AG08396 (cell line): ENCODE measurements around the gene TEKTIP1.

Experiments used
- DNase-seq: peaks from one replicate; pipeline ENCODE4 v3.0.0; 2012; ENCODE audit warnings: low spot score, mixed read lengths

The TEKTIP1 gene

DNA sequence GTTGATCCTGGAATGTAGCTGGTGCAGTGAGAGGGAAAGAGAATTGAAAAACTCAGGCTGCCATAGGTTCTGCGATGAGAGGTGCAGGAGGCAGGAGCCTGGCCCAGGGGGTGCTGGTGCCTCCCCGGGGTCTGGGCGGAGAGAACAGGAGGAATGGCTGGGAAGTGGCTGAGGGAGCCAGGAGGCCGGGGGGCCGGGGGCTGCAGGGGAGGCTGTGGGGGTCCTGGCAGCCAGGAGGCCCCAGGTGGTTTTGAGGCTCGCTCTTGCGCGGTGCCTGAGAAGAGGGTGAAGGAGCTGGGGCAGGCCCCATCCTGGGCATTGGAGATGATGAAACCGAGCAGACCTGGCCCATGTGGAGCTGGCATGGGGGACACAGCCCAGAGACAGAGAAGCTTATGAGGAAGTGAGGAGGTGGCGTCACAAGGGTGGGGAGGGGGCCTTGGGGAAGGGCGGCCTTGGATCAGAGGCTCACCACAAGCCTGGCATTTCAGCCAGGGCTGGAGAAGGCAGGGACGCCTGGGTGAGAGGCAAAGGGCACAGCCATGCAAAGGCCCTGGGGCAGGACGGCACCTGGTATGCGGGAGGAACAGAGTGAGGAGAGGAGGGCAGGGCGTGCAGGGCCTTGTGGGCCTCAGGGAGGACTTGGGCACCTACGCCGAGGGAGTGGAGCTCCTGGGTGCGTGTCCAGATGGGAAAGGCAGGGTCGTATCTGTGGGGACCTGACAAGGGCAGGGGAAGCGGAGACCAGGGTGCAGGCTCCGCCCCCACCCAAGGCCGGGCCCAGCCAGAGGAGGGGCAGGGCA lies 1.3 kb upstream of the TEKTIP1 start:
- DNase-seq: no peak

DNA sequence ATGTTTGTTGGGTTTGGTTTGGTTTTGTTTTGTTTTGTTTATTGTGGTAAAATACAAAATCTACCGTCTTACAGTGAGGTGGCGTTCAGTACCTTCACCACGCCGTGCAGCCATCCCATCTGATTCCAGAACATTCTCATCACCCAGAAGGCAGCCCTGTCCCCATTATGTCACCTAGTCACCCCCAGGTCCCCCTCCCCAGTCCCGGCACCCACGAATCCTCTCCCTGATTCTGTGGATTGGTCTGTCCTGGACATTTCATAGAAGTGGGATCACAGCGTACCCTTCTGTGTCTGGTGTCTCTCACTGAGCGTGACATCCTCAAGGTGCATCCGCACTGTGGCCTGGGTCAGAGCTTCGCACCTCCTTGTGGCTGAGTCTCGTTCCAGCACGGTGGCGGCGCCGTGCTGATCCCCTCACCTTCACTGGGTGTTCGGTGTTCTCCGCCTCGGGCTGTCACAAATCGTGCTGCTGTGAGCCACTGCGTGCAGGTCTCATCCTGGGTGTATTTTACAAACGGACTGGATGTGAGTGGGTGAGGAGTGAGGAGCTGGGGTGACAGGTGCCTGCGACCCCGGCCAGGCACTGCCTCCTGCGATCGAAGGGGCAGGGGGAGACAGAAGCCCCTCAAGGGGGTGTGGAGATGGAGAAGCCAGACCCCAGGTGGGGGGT lies 580 bp upstream of the TEKTIP1 start:
- DNase-seq: no peak

DNA sequence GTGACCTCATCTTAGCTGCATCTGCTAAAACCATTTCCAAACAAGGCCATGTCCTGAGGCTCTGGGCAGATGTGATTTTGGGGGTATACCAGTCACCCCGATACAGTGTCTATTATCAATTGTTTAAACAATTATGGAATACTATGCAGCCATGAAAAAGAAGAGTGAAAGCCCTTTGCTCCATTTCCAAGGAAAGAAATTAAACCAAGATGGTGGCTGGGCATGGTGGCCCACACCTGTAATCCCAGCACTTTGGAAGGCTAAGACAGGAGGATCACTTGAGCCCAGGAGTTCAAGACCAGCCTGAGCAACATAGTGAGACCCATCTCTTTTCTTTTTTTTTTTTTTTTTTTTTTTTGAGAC lies 763 bp downstream of the TEKTIP1 start:
- no peak for DNase-seq

DNA sequence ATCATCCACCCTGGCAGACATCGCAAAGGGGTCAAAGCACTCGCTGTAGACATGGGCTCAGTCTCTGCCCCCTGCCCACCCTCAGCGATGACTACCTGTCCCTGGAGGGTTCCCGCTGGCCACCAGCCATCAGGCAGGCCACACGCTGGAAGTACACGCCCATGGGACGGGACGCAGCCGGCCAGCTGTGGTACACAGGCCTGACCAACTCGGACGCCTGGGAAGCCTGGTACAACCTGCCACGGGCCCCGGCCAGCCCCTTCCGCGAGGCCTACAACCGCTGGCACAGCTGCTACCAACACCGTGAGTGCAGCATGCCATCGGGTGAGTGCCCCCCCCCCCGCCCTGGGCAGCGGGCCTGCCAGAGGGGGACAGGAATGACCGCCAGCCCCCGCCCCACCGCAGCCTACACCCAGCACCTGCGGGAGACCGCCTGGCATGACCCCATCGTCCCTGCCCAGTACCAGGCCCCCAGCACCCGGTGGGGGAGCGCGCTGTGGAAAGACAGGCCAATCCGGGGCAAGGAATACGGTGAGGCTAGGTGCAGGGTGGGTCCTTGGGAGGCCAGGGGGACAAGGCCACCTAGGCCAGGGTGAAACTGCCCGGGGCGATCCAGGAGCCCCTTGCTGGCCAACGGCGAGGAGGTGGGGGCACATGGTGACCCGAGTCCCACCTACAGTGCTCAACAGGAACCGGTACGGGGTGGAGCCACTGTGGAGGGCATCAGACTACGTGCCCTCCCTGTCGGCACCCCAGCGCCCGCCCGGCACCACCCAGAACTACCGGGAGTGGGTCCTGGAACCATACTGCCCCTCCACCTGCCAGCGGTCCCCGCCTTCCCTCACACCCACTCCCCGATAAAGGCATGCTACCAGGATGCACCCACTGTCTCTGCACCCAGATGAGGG lies 4.4 kb downstream of the TEKTIP1 start:
- DNase-seq: no peak

DNA sequence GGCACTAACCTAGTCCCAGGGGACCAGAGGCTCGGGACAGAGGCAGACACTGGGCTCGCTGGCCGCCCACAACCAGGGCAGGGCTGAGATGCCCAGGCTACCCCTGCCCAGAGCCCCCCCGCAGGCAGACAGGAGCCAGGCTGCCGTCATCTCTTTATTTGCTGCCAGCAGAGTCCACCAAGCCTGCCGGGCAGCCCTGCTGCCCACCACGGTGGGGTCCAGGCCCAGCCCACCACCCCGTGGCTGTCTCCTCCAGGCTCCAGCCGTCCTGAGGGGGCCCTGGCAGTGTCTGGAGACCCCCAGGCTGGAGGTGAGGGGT lies 5.0 kb downstream of the TEKTIP1 start:
- no peak for DNase-seq

DNA sequence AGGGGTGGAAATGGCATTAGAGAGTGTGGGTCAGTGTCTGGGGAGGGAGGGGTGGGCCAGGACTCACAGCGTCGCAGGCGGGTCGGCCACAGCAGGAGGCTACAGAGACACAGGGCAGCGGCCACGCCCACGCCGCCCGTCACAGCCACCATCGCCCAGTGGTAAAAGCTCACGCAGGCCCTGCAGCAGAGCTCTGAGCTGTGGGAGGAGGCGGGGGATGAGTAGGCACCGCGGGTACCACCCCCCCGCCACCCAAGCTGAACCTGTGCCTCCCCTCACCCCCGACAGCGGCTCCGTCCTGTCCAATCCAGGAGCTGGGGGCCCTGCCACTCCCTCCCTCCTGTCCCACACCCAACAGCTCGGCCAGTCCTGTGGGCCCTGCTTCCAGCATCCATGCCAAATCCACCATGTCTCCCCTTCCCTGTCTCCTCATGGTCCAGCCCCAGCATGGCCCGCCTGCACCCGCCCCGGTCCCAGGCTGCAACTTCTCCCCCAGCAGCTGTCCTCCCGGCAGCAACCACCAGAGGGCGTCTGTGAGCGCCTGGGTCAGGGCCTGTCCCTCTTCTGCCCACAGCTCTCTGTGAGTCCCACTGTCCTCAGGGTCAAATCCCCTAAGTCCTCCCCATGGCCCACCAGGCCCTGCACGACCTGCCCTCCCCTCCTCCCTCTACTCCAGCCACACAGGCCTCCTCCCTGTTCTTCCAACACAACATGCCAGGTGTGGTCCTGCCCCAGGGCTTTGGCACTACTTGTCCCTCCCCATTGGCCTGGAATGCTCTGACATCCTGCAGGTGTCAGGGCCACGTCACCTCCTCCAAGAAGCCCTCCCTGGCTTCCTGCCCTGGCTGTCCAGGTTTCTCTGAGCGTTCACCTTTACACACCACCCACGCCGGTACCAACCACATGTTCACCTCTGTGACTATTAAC lies 6.0 kb downstream of the TEKTIP1 start:
- DNase-seq: peak; percentile 92

DNA sequence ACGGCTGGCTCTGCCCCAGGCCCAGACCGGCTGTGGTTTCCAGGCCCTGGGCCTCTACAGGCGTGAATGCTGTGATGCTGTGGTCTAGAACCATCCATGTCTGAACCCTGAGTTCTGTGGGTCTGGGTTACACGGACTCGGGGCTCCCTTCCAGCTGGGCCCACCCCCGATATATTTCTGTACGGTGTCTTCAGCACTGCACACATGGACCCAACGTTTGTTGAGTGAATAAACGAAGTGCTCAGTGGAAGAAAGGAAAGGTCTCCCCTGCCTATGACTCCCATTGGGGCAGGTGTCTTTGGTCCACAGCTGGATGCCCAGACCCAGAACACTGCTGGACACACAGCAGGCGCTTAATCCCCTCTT lies 6.7 kb downstream of the TEKTIP1 start:
- DNase-seq: no peak

DNA sequence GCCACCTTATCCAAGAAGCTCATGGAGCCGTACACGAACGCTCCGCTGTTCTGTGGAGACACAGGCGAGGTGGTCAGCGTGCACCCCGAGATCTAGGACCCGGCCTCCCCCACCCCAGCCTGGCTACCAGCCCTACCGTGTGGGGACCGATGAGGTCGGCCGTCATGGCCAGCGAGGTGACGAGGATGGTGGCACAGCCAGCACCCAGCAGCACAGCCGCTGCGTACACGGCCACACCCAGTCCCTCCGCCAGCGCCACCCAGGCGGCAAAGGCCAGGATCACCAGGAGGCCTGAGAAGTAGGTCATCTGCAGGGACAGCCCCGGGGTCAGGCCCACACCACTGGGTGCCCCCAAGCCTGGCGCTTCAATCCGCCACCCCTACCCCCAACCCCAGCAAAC lies 7.1 kb downstream of the TEKTIP1 start:
- no peak for DNase-seq

DNA sequence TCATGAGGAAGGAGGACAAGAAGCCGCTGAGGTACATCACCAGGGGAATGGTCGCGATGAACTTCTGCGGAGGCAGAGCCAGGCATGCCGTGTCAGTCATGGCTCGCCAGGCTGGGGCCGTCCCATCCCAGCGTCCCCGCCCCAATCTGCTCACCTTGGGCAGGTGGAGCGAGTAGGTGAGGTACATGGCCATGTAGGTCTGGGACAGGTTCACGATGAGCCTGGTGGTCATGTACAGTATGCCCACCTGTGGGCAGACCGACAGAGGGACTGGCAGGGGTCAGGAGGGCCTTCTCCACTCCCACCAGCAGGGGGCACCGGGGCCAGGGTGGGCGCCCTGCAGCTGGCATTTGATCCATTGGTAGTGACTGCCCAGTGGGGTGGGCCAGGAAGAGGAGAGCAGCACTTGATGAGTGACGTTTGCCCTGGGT lies 8.3 kb downstream of the TEKTIP1 start:
- peak; percentile 80 for DNase-seq

DNA sequence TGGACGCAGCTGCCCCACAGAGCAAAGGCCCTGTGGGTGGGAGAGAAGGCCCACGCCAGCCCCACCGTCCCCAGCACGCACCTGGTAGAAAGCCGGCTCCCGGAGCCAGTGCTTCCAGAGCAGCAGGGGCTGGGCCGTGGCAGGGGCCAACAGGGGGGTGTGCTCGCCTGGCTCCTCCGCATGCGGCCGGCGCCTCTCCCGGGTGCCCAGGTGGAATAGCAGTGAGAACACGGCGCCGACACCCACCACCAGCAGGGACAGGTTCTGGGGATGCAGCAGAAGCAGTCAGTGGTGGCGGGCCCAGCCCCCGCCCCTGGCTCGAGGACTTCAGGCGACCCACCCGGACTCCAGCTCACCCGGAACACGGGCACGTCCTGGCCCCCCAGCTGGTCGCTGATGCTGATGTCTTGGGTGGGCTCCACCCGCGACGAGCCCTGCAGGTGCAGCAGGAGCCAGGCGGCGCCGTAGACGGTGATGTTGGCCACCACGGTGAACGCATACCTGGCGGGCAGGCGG lies 8.9 kb downstream of the TEKTIP1 start:
- no peak for DNase-seq

DNA sequence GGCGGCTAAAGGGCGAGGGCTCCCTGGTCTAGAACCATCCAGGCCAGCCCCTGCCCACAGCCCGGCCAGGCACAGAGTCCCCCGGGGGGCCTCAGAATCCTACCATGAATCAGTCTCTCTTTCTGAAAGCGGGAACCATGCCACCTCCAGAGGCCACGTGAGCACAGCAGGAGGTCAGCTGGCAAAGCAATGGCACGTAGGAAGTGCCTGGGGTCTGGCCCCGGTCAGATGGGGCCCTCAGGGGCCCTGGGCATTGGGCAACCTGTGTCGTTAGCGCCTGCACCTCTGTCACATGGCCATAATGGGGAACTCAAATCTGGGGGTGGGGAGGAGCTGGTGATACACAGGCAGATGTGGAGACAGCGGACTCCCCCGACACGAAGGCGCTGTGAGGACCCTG lies 9.6 kb downstream of the TEKTIP1 start:
- DNase-seq: no peak

DNA sequence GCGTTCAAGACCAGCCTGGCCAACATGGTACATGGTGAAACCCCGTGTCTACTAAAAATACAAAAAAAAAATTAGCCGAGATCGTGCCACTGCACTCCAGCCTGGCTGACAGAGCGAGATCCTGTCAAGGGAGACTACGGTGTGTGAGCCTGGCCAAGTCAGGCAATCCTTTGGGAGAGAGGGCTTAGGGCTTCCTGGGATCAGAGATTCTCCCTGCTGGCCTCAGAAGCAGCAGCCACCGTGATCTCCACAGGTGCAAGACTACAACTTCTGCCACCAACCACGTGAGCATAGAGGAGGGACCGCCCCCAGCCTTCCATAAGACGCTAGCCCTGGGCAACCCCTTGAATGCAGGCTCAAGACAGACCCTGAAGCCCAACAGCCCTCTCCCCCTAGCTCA lies 10.8 kb downstream of the TEKTIP1 start:
- no peak for DNase-seq

DNA sequence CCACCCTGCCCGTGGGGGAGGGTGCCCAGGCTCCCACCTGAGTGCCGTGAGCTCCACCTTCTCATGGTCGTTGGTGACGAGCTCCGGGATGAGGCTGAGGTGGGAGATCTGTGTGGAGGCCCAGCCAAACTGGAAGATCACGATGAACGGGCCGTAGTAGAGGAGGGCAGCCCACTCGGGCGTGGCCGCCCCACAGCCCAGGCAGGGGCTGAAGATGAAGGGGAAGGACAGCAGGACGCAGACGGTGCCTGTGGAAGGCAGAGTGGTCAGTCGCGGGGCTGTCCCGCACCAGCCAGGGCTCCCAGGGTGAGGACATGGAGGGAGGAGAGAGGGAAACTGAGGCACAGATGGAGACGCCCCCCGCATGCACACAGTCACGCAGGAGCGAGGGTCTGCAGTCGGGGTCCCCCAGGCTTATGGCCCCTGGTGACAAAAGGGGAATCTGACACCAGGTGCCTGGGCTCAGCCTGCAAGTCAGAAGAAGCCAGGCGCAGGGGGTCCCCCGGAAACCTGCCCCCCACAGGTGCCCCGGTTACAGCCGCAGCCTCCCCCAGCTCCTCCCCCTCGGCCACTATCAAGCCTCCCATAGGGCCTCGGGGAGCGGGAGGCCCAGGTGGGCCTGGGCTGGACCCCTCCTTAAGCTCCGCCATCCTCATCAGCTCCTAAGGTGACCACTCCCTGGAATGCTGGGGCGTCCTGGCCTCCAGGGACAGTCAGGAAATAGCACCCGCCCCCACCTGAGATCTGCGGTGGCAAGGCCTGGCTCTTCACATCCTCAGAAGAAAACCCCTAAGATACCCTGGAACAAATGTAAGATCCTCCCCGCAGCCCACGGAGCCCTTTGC lies 12.2 kb downstream of the TEKTIP1 start:
- DNase-seq: no peak

DNA sequence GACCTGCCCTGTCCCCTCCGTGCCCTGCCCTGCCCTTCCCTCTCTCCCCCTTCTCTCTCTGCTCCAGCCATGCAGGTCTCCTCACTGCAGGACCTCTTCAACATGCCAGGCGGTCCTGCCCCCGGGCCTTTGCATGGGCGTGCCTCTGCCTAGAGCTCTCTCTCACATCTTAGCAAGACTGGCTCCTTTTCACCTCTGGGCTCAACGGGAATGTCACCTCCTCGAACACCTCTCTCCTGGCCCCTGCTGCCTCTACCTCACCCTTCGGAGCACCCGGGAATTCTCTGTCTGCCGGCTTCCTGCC lies 12.8 kb downstream of the TEKTIP1 start:
- DNase-seq: no peak

DNA sequence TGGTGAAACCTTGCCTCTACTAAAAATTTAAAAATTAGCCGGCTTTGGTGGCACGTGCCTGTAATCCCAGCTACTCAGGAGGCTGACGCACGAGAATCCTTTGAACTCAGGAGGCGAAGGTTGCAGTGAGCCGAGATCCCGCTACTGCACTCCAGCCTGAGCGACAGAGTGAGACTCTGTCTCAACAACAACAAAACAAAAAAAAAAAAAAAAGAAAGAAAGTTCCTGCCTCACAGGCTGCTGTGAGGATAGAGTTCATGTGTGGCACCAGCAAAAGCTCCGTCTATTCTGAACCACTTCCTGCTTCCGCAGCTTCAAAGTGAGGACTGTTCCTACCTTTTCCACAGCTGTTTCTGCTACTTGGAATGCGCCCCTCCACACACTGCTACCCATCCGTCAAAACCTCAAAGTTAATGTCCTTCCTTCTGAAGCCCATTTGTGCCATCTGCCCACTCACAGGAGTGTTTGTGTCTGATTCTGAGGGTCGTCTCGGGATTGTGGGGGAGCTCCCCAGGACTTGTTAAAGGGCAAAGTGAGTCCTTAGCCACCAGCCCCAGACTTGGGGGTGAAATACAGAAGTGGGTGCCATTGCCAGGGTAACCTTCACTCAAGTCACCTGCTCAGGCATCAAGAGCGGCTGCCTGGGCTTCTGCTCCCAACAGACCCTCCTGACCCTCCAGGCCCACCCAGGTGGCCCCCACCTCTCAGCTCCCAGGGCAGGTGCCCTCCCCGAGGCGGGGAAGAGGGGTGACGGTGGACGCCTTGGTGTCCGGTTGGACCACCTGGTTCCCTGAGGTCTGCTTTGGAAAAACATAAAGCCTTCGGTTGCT lies 15.5 kb downstream of the TEKTIP1 start:
- no peak for DNase-seq

DNA sequence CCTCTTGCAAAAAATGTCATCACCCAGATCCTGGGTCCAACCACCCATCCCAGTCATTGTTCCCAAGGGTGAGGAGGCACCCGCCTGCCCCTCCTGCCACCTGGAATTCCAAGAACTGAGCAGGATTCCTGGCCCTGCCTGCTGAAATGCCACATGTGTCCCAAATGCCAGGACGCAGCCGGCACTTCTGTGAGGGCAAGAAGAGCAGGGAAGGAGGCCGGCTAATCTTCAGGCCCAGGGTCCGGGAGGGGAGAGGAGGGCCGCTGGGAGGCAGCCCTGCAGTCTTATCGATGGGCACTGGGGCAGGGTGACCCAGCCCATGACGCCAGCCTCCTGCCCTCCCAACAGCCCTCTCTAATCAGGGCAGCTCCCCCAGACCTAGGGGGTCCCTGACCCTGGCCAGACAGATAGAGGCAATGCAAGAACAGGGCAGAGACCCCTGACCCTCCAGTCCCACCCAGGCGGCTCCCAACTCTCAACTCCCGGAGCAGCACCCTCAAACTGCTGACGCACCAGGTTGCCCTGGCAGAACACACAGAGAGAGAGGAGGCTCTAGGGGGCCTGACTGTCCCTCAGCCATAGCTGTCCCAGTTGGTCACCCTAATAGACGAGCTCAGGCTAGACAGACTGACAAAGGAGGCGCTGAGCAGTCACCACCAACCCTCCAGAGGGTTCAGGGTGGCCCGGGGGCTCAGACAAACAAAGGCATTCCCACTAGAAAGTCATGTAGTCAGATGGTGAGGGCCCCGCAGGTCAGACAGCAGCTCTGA lies 16.9 kb downstream of the TEKTIP1 start:
- DNase-seq: no peak

DNA sequence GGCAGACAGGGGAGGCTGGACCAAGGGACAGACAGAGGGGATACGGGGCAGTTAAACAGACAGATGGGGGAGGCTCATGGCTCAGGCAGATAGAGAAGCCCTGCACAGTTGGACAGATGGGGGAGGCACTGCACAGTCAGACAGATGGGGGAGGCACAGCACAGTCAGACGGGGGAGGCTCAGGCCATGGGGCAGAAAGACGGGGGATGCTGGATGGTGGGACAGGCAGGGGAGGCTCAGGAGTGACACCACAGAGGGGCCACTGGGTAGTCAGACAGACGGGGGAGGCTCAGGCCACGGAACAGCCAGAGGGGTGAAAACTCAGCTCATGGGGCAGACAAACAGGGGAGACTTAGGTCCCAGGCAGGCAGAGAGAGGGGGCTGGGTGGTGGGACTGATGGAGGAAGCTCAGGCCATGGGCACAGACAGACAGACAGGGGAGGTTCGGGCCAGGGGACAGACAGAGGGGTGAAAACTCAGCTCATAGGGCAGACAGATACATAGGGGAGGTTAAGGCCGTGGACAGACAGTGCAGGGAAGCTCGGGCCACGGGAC lies 17.5 kb downstream of the TEKTIP1 start:
- no peak for DNase-seq

DNA sequence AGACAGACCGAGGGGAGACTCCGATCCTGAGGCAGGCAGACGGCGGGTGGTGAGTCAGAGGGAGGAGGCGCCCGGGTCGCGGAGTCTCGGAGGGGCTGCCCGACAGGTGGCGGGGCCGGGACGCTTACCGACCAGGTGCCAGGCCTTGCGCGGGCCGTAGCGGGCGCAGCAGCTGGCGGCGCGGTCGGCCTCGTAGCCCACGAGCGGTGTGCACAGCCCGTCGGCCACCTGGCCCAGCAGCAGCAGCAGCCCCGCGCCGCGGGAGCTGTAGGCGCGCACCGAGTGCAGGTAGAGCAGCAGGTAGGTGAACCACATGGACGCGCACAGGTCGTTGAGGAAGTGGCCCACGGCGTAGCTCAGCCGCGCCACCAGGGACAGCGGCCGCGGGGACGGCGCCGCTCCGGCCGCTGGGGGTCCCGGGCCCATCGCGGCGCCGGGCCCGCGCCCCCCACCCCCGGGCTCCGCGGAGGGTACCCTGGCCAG lies 18.0 kb downstream of the TEKTIP1 start:
- DNase-seq: peak; percentile 77
